Measurements from ENCODE around the gene LRRTM1.

Gene LRRTM1

DNA sequence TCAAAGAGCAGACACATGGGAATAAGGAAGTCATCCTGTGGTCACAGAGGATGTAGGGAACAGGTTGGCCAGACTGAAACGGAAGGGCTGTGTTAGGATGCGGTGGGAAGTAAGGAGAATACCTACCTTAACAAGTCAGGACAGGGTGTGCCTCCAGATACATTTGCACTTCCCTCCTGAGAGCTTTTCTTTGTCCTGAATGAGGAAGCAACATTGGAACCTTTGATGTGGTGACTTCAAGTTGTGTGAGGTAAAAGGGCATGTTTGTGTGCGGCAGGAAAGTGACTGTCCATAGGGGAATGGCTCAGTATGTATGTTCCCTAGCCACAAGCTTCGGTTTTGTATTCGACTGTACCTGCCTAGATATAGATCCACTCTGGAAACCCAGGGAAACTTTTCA lies 24.9 kb upstream of the LRRTM1 start:
- Histone ChIP-seq H3K4me2 (ENCODE audit: low read depth, low read length, poor library complexity, severe bottlenecking) (no peak overlapping the region), H3K27me3 (ENCODE audit: low read length) (0 out of 2 replicates have a peak, but pooled peaks cover 3% of the 10 kb centered on the region), H4K20me1 (ENCODE audit: low read depth, low read length) (no peaks in the 10 kb centered on the region), H3F3A (ENCODE audit: insufficient read depth) (no peaks in the 10 kb centered on the region), H3K27ac (ENCODE audit: low read depth, low read length) (no peak overlapping the region), H3K9me2 (replicated peaks; ENCODE audit: insufficient read depth, low read length) (no peaks in the 10 kb centered on the region), H3K79me2 (ENCODE audit: insufficient read depth, low read length) (no peaks in the 10 kb centered on the region), H3K9ac (ENCODE audit: low read length) (no peak overlapping the region), H3K36me3 (ENCODE audit: low read length) (no peaks in the 10 kb centered on the region), H2AFZ (ENCODE audit: low read depth, low read length, severe bottlenecking) (no peak overlapping the region), H3K9me3 (ENCODE audit: insufficient read depth, low read length) (no peaks in the 10 kb centered on the region), H3K4me3 (ENCODE audit: insufficient read depth, low read length, poor library complexity, severe bottlenecking) (no peak overlapping the region)
- TF ChIP-seq, protein P1, sequence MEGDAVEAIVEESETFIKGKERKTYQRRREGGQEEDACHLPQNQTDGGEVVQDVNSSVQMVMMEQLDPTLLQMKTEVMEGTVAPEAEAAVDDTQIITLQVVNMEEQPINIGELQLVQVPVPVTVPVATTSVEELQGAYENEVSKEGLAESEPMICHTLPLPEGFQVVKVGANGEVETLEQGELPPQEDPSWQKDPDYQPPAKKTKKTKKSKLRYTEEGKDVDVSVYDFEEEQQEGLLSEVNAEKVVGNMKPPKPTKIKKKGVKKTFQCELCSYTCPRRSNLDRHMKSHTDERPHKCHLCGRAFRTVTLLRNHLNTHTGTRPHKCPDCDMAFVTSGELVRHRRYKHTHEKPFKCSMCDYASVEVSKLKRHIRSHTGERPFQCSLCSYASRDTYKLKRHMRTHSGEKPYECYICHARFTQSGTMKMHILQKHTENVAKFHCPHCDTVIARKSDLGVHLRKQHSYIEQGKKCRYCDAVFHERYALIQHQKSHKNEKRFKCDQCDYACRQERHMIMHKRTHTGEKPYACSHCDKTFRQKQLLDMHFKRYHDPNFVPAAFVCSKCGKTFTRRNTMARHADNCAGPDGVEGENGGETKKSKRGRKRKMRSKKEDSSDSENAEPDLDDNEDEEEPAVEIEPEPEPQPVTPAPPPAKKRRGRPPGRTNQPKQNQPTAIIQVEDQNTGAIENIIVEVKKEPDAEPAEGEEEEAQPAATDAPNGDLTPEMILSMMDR (IDR thresholded peaks at IDR 0.05; ENCODE audit: insufficient read depth, low read length, poor library complexity, severe bottlenecking): no peak
- no peak for TF ChIP-seq EZH2phosphoT487 (conservative IDR thresholded peaks at IDR 0.05; ENCODE audit: low read length)

DNA sequence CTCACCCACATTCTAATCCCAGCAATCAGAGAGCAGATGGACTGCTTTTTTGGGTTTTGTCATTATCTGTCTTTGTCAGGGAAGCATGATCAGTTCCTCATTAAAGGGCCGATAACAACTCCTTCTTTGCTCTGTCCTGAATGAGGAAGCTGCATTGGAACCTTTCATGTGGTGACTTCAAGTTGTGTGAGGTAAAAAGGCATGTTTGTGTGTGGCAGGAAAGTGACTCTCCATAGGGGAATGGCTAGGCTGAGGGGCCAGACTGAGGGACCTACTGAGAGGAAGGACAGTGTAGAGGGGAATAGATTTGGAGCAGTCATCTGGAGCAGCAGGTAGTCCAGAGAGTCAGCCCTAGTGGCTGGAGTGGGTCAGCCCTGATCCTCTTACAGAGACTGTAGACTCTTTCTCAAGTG lies 23.6 kb upstream of the LRRTM1 start:
- no peaks in the 10 kb centered on the region for H4K20me1 ChIP-seq (ENCODE audit: low read depth, low read length)
- TF ChIP-seq, protein P1 (IDR thresholded peaks at IDR 0.05; ENCODE audit: insufficient read depth, low read length, poor library complexity, severe bottlenecking): no peak
- TF ChIP-seq EZH2phosphoT487 (conservative IDR thresholded peaks at IDR 0.05; ENCODE audit: low read length): no peak
- H3F3A ChIP-seq (ENCODE audit: insufficient read depth): no peaks in the 10 kb centered on the region
- no peaks in the 10 kb centered on the region for H3K36me3 ChIP-seq (ENCODE audit: low read length)
- H3K4me3 ChIP-seq (ENCODE audit: insufficient read depth, low read length, poor library complexity, severe bottlenecking): no peak overlapping the region
- H3K9me2 ChIP-seq (replicated peaks; ENCODE audit: insufficient read depth, low read length): no peaks in the 10 kb centered on the region
- H3K79me2 ChIP-seq (ENCODE audit: insufficient read depth, low read length): no peaks in the 10 kb centered on the region
- H3K9ac ChIP-seq (ENCODE audit: low read length): no peak overlapping the region
- no peaks in the 10 kb centered on the region for H3K9me3 ChIP-seq (ENCODE audit: insufficient read depth, low read length)
- H3K27me3 ChIP-seq (ENCODE audit: low read length): 0 out of 2 replicates have a peak, but pooled peaks cover 3% of the 10 kb centered on the region
- H3K4me2 ChIP-seq (ENCODE audit: low read depth, low read length, poor library complexity, severe bottlenecking): no peak overlapping the region
- no peak overlapping the region for H3K27ac ChIP-seq (ENCODE audit: low read depth, low read length)
- no peak overlapping the region for H2AFZ ChIP-seq (ENCODE audit: low read depth, low read length, severe bottlenecking)

DNA sequence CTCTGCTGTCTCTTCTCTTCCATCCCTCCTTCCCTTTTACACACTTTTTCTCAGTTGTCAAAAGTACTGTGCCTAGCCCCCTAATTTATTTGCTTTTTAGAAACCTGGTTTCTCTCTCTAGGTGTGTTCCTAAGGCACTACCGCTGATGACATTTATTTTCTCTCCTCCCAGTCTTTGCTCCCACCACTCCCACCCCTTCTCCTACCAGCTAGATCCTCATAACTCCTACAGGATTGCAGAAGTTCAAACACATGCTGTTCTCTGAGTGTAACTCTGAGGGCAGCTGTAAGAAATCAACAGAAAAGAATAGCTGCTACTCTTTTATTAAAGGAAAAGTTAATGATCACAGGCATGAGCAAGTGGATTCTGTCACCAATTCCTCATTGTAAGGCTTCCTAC lies 22.3 kb upstream of the LRRTM1 start:
- Histone ChIP-seq H3K4me3 (ENCODE audit: insufficient read depth, low read length, poor library complexity, severe bottlenecking) (no peak overlapping the region), H3K4me2 (ENCODE audit: low read depth, low read length, poor library complexity, severe bottlenecking) (no peak overlapping the region), H3K9me2 (replicated peaks; ENCODE audit: insufficient read depth, low read length) (no peaks in the 10 kb centered on the region), H2AFZ (ENCODE audit: low read depth, low read length, severe bottlenecking) (no peak overlapping the region), H3K27me3 (ENCODE audit: low read length) (0 out of 2 replicates have a peak, but pooled peaks cover 3% of the 10 kb centered on the region), H4K20me1 (ENCODE audit: low read depth, low read length) (no peaks in the 10 kb centered on the region), H3K36me3 (ENCODE audit: low read length) (no peaks in the 10 kb centered on the region), H3K9ac (ENCODE audit: low read length) (no peak overlapping the region), H3K79me2 (ENCODE audit: insufficient read depth, low read length) (no peaks in the 10 kb centered on the region), H3F3A (ENCODE audit: insufficient read depth) (no peaks in the 10 kb centered on the region), H3K9me3 (ENCODE audit: insufficient read depth, low read length) (no peaks in the 10 kb centered on the region), H3K27ac (ENCODE audit: low read depth, low read length) (no peak overlapping the region)
- TF ChIP-seq EZH2phosphoT487 (conservative IDR thresholded peaks at IDR 0.05; ENCODE audit: low read length): no peak
- TF ChIP-seq, protein P1 (IDR thresholded peaks at IDR 0.05; ENCODE audit: insufficient read depth, low read length, poor library complexity, severe bottlenecking): no peak
